Measurements from ENCODE around the gene ATG5. TPM values are rescaled to one million over a fixed set of nuclear protein-coding genes. Genes with fewer than 3 reads are reported as not detected.

Gene ATG5
- total RNA-seq, 1 experiment from 2014 or later = 51.4 TPM

- ChIA-PET CTCF (no interaction called here), POLR2A (no interaction called here)
- Histone ChIP-seq H3K27me3 (ENCODE audit: control insufficient read depth, insufficient read depth, low read length) (no peaks in the 10 kb centered on the region), H3K4me1 (ENCODE audit: control insufficient read depth, insufficient read depth, low read length) (no peaks in the 10 kb centered on the region), H3K9me3 (ENCODE audit: control insufficient read depth, insufficient read depth, low read depth, low read length) (no peaks in the 10 kb centered on the region), H3K4me3 (ENCODE audit: low read depth in 2 of 2, low read length in 2 of 2) (no peak overlapping the region), H3K36me3 (ENCODE audit: control insufficient read depth, insufficient read depth, low read length) (no peaks in the 10 kb centered on the region), H3K27ac (ENCODE audit: low read length) (no peak overlapping the region)
- ATAC-seq (no peak), DNase-seq (ENCODE audit: low read depth, low spot score) (no peak)
- BruUV-seq (replicated peaks) = no TSS peak
- TF ChIP-seq POLR2AphosphoS5 (IDR thresholded peaks at IDR 0.05; ENCODE audit: low read depth, low read length) = no peak
- no peak for TF ChIP-seq CTCF (IDR thresholded peaks at IDR 0.05)
- no peak for TF ChIP-seq REST (IDR thresholded peaks at IDR 0.05; ENCODE audit: insufficient read depth in 1 of 2, low read depth in 2 of 2, low read length in 1 of 2)
- no peak for TF ChIP-seq TCF7L2 (IDR thresholded peaks at IDR 0.05; ENCODE audit: low read depth, low read length)
- no peak for TF ChIP-seq SIN3A (IDR thresholded peaks at IDR 0.05; ENCODE audit: borderline replicate concordance, insufficient read depth, low read depth, low read length)
- intact Hi-C loops (cut with micrococcal nuclease; ENCODE audit: unreplicated experiment) = no loop called here
- in situ Hi-C loops (cut with HindIII; ENCODE audit: low pct_unique_long_range_greater_than_20kb, low sequenced_read_pairs) = no loop called here
Measured at GRCh38 chr6:106212576-106212975, 113.0 kb downstream of the ATG5 start.

GRCh38 chr6:106206905-106207304, 118.7 kb downstream of the ATG5 start:
- ATAC-seq (no peak), DNase-seq (ENCODE audit: low read depth, low spot score) (no peak)
- Histone ChIP-seq H3K27me3 (ENCODE audit: control insufficient read depth, insufficient read depth, low read length) (no peaks in the 10 kb centered on the region), H3K9me3 (ENCODE audit: control insufficient read depth, insufficient read depth, low read depth, low read length) (no peaks in the 10 kb centered on the region), H3K36me3 (ENCODE audit: control insufficient read depth, insufficient read depth, low read length) (no peaks in the 10 kb centered on the region), H3K4me1 (ENCODE audit: control insufficient read depth, insufficient read depth, low read length) (no peaks in the 10 kb centered on the region), H3K27ac (ENCODE audit: low read length) (no peak overlapping the region), H3K4me3 (ENCODE audit: low read depth in 2 of 2, low read length in 2 of 2) (no peak overlapping the region)
- BruUV-seq (replicated peaks) = no TSS peak
- CTCF ChIA-PET = interaction anchor here (0.9 kb wide), 1 partner anchor 16 kb away, joined by 3 read pairs; no protein-coding TSS in a partner anchor
- intact Hi-C loops (cut with micrococcal nuclease; ENCODE audit: unreplicated experiment) = no loop called here
- no peak for TF ChIP-seq SIN3A (IDR thresholded peaks at IDR 0.05; ENCODE audit: borderline replicate concordance, insufficient read depth, low read depth, low read length)
- in situ Hi-C loops (cut with HindIII; ENCODE audit: low pct_unique_long_range_greater_than_20kb, low sequenced_read_pairs) = no loop called here
- POLR2A ChIA-PET = no interaction called here

GRCh38 chr6:106204961-106205360, 120.6 kb downstream of the ATG5 start:
- CTCF ChIA-PET = no interaction called here

More at GRCh38 chr6:106204961-106205360, 120.6 kb downstream of the ATG5 start:
- in situ Hi-C loops (cut with HindIII; ENCODE audit: low pct_unique_long_range_greater_than_20kb, low sequenced_read_pairs) = no loop called here
- no peaks in the 10 kb centered on the region for H3K4me1 ChIP-seq (ENCODE audit: control insufficient read depth, insufficient read depth, low read length)
- H3K27ac ChIP-seq (ENCODE audit: low read length) = no peak overlapping the region
- intact Hi-C loops (cut with micrococcal nuclease; ENCODE audit: unreplicated experiment) = no loop called here
- no peak overlapping the region for H3K4me3 ChIP-seq (ENCODE audit: low read depth in 2 of 2, low read length in 2 of 2)
- no peak for DNase-seq (ENCODE audit: low read depth, low spot score)
- TF ChIP-seq SIN3A (IDR thresholded peaks at IDR 0.05; ENCODE audit: borderline replicate concordance, insufficient read depth, low read depth, low read length) = no peak
- TF ChIP-seq POLR2AphosphoS5 (IDR thresholded peaks at IDR 0.05; ENCODE audit: low read depth, low read length) = no peak
- ATAC-seq = no peak
- no TSS peak for BruUV-seq (replicated peaks)
- no peaks in the 10 kb centered on the region for H3K27me3 ChIP-seq (ENCODE audit: control insufficient read depth, insufficient read depth, low read length)
- H3K9me3 ChIP-seq (ENCODE audit: control insufficient read depth, insufficient read depth, low read depth, low read length) = no peaks in the 10 kb centered on the region
- peaks cover 6% of the 10 kb centered on the region; the same call in 1 of the 2 replicates for H3K36me3 ChIP-seq (ENCODE audit: control insufficient read depth, insufficient read depth, low read length)
- POLR2A ChIA-PET = interaction anchor here (0.6 kb wide), 1 partner anchor 115 kb away, joined by 4 read pairs; no protein-coding TSS in a partner anchor

Data from Panc1 (cell line).